HS-5 (cell line): ENCODE measurements around the gene CD164.
"Not testable (repeated sequence)": the region's sequence is repeated elsewhere in the genome, so short reads cannot be mapped to it uniquely, and the experiment has no call there.

Experiments used
- DNase-seq: peaks from one replicate; pipeline ENCODE4 v3.0.0-alpha.2; 2012; ENCODE audit warnings: low read depth

Gene CD164

GRCh38 chr6:109342911-109343310 is 39.4 kb downstream of the CD164 start:
- no peak for DNase-seq

GRCh38 chr6:109342506-109342905 is 39.8 kb downstream of the CD164 start:
- DNase-seq: no peak

GRCh38 chr6:109340811-109341210 is 41.5 kb downstream of the CD164 start:
- DNase-seq: no peak

DNA sequence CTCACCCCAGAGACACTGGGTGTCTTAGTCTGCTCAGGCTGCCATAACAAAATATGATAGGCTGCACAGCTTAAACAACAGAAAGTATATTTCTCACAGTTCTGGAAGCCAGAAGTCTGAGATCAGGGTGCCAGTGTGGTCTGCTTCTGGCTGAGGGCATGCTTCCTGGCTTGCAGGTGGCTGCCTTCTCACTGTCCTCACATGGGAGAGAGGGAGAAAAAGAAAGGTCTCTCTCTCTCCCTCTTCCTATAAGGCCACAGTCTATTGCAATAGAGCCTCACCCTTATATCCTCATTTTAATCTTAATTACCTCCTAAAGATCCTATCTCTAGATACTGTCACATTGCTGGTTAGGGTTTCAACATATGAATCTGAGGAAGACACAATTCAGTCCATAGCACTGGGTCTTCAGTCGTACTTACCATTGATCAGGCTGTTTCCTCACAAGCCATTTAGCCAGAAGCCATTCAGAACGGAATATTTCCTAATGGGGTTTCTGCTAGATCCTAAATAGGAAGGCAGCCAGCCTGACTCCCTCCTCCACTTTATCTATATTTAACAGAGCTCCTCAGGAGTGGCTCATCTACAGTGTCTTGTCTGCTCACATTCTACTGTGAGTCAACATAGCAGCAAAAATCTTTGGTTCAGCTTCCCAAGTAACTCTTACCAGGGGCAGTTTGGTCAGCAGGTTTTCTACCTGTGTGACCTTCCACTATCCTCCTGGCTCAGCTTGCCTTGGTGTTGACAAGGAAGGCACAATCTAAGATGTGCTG is 42.2 kb downstream of the CD164 start:
- DNase-seq: no peak

DNA sequence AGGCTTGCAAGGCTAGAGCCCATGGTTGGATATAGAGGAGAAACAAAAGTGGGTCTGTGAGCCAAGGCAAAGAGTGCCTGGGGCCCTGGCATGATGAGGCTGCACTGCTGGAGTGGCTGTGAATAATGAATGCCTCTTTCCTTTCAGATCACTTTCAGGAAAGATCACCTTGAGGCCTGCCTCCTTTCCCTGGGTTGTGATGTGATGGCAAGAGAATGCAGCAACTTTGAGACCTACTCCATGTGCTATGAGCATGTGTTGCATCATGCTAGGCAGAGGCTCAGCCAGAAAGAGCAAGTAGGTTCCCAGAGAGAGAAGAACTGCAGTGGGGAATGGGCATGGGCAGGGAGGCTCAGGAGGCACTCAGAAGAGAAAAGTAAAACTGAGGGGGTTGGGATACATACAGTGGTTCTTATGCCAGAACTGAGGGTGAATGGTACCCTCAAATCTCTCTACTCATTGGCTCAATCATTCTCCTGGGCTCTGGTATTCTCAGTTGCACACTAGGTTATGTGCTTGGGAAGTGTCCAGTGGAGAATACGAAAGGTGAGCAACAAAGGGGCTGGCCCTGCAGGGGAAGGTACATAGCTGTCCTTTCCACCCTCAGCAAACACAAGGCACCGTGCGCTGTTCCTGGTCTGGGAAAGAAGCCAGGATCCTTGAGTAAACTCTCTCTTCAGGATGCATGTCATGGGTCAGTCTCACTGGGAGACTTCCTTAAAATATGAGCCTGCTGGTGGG is 45.9 kb downstream of the CD164 start:
- no peak for DNase-seq

DNA sequence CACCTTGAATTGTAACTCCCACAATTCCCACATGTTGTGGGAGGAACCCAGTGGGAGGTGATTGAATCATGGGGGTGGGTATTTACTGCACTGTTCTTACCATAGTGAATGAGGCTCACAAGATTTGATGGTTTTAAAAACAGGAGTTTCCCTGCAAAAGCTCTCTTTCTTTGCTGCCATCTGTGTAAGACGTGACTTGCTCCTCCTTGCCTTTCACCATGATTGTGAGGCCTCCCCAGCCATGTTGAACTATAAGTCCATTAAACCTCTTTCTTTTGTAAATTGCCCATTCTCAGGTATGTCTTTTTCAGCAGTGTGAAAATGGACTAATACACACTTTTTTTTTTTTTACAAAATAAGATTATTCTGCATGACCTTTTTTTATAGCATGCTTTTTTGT is 48.4 kb downstream of the CD164 start:
- not testable (repeated sequence) for DNase-seq

DNA sequence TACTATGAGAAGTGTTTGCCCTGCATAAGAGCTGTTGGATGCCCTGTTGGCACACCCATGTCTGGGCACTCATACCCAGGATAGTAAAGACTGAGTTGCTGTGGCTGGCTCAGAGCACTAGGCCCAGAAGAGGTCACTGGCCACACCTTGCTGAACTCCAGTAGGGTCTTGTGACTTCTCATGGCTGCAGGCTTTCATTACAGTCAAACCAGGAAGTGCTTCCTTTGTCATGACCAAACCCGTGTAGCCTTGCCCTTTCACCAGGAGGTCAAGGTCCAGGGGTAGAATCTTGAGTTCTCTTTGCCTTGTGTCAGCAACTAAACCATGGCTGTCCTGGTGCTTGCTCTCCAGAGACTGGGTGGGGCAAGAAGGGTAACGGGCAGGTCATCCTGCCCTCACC is 49.5 kb downstream of the CD164 start:
- DNase-seq: no peak

GRCh38 chr6:109331081-109331480 is 51.2 kb downstream of the CD164 start:
- DNase-seq: no peak

DNA sequence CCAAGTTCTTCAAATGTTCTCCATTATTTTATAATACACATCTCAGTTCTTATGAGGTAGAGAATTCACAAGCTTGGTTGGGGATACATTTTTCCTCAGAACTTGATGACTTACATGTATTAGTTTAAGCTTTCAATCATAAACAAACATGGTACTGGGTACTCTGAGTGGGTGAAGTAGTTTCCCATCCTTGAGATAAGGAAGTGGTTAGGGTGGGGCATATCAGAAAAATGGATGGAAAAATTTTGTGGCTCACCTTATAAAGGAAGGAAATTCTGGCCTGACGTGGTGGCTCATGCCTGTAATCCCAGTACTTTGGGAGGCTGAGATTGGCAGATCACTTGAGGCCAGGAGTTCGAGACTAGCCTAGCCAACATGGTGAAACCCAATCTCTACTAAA is 52.0 kb downstream of the CD164 start:
- no peak for DNase-seq

GRCh38 chr6:109328629-109329028 is 53.6 kb downstream of the CD164 start:
- DNase-seq: no peak

DNA sequence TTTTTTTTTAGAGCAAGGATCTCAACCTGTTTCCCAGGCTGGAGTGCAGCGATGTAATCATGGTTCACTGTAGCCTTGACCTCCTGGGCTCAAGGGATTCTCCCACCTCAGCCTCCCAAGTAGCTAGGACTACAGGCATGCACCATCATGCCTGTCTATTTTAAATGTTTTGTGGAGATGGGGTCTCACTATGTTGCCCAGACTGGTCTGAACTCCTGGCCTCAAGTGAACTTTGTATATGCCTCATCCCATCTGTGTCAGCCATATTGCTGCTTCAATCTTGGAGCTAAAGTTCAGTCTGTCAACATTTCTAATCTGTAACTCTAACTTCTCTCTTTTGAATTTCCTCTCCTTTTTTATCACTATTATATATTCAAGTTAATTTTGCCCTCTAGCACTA is 54.3 kb downstream of the CD164 start:
- no peak for DNase-seq

GRCh38 chr6:109327491-109327890 is 54.8 kb downstream of the CD164 start:
- no peak for DNase-seq

GRCh38 chr6:109326351-109326750 is 55.9 kb downstream of the CD164 start:
- no peak for DNase-seq

- DNase-seq: no peak
Observed at GRCh38 chr6:109325400-109325801, 56.9 kb downstream of the CD164 start.

- DNase-seq: no peak
Observed at GRCh38 chr6:109323241-109323640, 59.0 kb downstream of the CD164 start.

GRCh38 chr6:109322825-109323224 is 59.4 kb downstream of the CD164 start:
- no peak for DNase-seq

- DNase-seq: no peak
Observed at GRCh38 chr6:109321752-109322151, 60.5 kb downstream of the CD164 start.

DNA sequence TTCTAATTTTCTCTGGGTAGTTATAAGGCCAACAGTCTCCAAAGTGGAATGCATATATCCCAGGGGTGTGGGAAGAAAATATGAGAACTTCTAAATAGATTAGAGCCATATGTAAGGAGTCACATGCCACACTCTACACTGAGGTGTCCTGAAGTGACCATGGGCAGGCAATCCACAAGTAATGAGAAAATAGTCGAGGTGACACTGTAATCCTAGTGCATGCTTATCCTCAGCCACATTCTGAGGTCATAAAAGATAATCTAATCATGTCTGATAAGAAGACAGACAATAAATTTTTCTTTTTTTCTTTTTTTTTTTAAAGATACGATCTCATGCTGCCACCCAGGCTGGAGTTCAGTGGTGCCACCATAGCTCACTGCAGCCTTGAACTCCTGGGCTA is 62.2 kb downstream of the CD164 start:
- no peak for DNase-seq

- DNase-seq: no peak
Observed at GRCh38 chr6:109318328-109318876, 63.9 kb downstream of the CD164 start.

DNA sequence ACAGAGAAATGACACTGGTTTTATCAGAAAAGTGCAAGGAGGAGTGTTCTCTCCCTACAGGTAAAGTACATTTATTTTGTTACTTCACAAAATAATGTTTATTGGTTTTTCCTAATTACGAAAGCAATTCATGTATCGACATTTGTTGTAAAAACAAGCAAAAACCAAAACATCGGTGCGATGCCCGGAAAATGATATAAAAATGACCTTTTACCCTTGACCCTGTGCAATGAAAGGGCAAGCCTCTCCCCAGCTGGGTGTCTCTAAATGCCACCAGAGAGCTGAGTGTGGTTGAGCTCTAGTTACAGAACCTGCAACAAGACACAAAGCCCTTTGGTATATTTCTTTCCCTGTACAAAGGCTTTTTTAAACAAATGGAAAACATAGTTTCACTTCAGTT is 65.4 kb downstream of the CD164 start:
- no peak for DNase-seq
